ENCODE results near the gene SLC35F1. TPM values are rescaled to one million over a fixed set of nuclear protein-coding genes. Genes with fewer than 3 reads are reported as not detected.

Gene SLC35F1
- total RNA-seq, 4 donors from 2014 or later = 0.28 to 0.53 (median 0.40) TPM; not detected in 1

DNA sequence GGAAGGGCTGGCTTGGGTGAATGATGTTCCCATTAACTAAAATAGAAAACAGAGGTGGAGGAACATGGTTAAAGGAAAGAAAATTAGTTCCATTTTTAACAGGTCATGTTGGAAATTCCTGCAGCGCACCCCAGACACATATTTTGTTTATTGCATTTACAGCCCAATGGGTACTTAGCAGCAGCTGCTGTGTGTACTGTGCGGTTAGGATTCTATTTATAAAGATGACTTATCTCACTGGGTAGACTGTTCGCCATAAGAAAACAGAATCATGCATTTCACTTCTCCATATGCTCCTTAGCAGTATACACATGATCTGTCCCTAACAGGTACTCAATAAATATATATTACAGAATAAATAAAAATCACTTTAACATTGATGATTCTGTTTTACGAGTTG is 135.8 kb downstream of the SLC35F1 start:
- Histone ChIP-seq H3K27me3 (no peaks in the 10 kb centered on the region), H3K4me1 (no peaks in the 10 kb centered on the region), H3K36me3 (no peaks in the 10 kb centered on the region), H3K27ac (no peak overlapping the region), H3K9me3 (no peaks in the 10 kb centered on the region), H3K4me3 (no peak overlapping the region)
- no peak for DNase-seq
- TF ChIP-seq, protein P1, sequence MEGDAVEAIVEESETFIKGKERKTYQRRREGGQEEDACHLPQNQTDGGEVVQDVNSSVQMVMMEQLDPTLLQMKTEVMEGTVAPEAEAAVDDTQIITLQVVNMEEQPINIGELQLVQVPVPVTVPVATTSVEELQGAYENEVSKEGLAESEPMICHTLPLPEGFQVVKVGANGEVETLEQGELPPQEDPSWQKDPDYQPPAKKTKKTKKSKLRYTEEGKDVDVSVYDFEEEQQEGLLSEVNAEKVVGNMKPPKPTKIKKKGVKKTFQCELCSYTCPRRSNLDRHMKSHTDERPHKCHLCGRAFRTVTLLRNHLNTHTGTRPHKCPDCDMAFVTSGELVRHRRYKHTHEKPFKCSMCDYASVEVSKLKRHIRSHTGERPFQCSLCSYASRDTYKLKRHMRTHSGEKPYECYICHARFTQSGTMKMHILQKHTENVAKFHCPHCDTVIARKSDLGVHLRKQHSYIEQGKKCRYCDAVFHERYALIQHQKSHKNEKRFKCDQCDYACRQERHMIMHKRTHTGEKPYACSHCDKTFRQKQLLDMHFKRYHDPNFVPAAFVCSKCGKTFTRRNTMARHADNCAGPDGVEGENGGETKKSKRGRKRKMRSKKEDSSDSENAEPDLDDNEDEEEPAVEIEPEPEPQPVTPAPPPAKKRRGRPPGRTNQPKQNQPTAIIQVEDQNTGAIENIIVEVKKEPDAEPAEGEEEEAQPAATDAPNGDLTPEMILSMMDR (IDR thresholded peaks at IDR 0.05) = no peak

DNA sequence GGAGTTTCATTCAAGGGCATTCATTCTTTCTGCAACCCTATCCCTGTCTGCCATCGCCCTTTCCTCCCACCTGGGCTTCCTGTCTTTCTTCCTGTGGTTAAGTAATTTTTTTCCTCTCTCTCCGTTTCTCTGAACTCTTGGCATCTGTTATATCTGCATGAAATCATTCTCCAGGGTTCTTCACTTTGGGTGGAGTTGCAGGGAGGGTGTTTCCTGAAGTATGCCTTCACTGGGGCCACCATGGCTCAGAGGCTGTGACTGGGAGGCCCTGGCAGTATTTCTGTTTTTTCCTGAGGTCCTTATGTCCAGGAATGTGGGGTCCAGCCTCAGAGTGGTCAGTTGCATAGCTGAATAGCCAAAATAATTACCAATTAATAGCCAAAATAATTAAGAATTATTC is 137.2 kb downstream of the SLC35F1 start:
- no peaks in the 10 kb centered on the region for H3K36me3 ChIP-seq
- H3K4me1 ChIP-seq = no peaks in the 10 kb centered on the region
- H3K9me3 ChIP-seq = no peaks in the 10 kb centered on the region
- DNase-seq = no peak
- no peak overlapping the region for H3K27ac ChIP-seq
- TF ChIP-seq, protein P1 (IDR thresholded peaks at IDR 0.05) = no peak
- TF ChIP-seq POLR2A (IDR thresholded peaks at IDR 0.05) = no peak
- no peak overlapping the region for H3K4me3 ChIP-seq
- H3K27me3 ChIP-seq = no peaks in the 10 kb centered on the region

DNA sequence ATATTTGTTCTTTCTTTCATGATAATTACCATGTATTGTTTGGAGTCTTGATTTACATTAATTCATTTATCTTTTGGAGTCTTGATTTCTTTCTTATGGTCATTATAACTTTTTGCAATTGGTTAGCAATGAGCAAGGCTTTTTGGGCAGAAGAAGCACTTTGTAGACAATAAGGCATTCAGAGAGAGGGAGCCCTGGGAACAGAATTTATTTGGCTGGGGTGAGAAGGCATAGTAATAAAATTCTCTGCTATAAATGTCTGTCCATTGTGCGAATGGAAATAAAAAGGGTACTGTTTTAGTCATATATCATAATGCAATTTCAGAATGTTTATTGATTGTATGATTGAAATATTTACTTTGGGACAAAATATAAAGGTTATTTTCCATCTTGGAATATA is 147.0 kb downstream of the SLC35F1 start:
- H3K4me3 ChIP-seq = no peak overlapping the region

DNA sequence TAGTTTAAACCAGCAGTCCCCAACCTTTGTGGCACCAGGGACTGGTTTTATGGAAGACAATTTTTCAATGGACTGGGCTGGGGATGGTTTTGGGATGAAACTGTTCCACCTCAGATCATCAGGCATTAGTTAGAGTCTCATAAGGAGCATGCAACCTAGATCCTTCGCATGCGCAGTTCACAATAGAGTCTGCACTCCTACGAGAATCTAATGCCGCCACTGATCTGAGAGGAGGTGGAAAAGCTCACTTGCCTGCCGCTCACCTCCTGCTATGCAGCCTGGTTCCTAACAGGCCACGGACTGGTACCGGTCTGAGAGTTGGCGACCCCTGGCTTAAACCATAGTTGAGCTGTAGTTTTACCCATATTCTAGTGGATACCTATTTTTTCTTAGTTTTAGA is 154.6 kb downstream of the SLC35F1 start:
- Histone ChIP-seq H3K9me3 (no peaks in the 10 kb centered on the region), H3K27ac (no peak overlapping the region), H3K4me3 (no peak overlapping the region), H3K36me3 (no peaks in the 10 kb centered on the region), H3K4me1 (no peaks in the 10 kb centered on the region), H3K27me3 (no peaks in the 10 kb centered on the region)
- TF ChIP-seq, protein P1 (IDR thresholded peaks at IDR 0.05) = no peak
- TF ChIP-seq POLR2A (IDR thresholded peaks at IDR 0.05) = no peak
- no peak for DNase-seq

More for the DNA sequence above, 147.0 kb downstream of the SLC35F1 start:
- Histone ChIP-seq H3K9me3 (no peaks in the 10 kb centered on the region), H3K4me1 (no peaks in the 10 kb centered on the region), H3K36me3 (no peaks in the 10 kb centered on the region), H3K27ac (no peak overlapping the region), H3K27me3 (no peaks in the 10 kb centered on the region)
- DNase-seq = no peak
- TF ChIP-seq, protein P1 (IDR thresholded peaks at IDR 0.05) = no peak
- TF ChIP-seq POLR2A (IDR thresholded peaks at IDR 0.05) = no peak

DNA sequence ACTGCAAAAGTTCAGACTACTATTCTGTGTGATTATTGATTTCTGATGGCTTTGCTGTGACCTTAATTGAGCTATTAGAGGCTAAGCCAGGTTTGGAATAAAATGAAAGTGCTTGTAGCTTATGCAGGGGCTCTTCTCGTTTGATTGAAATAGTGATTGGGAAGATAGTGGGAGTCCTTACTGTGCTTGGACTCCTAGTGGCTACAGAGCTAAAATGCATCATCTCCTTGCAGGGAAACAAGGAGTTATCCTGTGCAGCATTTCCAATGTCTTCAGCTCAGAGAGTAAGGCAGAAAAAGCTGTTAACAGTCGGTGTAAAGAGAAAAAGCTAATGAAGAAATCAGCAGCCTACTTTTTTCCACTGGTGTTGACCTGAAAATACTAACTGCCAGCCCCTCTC is 173.5 kb downstream of the SLC35F1 start:
- Histone ChIP-seq H3K9me3 (no peaks in the 10 kb centered on the region), H3K36me3 (no peaks in the 10 kb centered on the region), H3K27me3 (no peaks in the 10 kb centered on the region), H3K27ac (no peak overlapping the region), H3K4me1 (no peaks in the 10 kb centered on the region), H3K4me3 (no peak overlapping the region)
- DNase-seq = no peak
- TF ChIP-seq, protein P1 (IDR thresholded peaks at IDR 0.05) = no peak
- TF ChIP-seq POLR2A (IDR thresholded peaks at IDR 0.05) = no peak

DNA sequence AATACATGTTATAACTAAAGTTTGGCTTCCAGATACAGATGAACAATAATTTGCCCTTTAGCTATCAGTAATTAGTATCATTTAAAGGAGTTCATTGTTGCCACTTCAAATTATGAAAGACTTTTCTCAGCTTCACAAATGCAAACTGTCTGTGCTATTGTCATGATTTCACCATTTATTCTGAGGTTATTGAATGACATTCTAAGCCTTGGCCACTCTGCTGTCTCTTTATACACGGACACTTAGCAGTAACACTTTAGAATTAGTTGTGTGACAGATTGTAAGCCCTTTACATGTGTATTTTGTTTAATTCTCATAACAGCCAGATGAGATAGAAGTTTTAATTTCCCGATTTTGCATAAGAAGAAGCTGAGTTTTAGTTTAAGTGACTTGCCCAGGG is 176.6 kb downstream of the SLC35F1 start:
- no peak for TF ChIP-seq POLR2A (IDR thresholded peaks at IDR 0.05)
- TF ChIP-seq, protein P1 (IDR thresholded peaks at IDR 0.05) = no peak
- no peaks in the 10 kb centered on the region for H3K36me3 ChIP-seq
- no peaks in the 10 kb centered on the region for H3K27me3 ChIP-seq
- H3K27ac ChIP-seq = no peak overlapping the region
- H3K4me3 ChIP-seq = no peak overlapping the region
- no peak for DNase-seq
- no peaks in the 10 kb centered on the region for H3K9me3 ChIP-seq
- no peaks in the 10 kb centered on the region for H3K4me1 ChIP-seq
